GM12872 (cell line): ENCODE measurements around the gene SPTSSA.

ENCODE experiments used
- TF ChIP-seq, protein P1 (sequence below): IDR thresholded peaks from 3 replicates; pipeline ENCODE4 v1.5.1; 2011; ENCODE audit warnings: low read depth, mild to moderate bottlenecking, low read length, moderate library complexity; ENCODE audit not compliant: insufficient read depth

SPTSSA gene, protein sequence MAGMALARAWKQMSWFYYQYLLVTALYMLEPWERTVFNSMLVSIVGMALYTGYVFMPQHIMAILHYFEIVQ

DNA sequence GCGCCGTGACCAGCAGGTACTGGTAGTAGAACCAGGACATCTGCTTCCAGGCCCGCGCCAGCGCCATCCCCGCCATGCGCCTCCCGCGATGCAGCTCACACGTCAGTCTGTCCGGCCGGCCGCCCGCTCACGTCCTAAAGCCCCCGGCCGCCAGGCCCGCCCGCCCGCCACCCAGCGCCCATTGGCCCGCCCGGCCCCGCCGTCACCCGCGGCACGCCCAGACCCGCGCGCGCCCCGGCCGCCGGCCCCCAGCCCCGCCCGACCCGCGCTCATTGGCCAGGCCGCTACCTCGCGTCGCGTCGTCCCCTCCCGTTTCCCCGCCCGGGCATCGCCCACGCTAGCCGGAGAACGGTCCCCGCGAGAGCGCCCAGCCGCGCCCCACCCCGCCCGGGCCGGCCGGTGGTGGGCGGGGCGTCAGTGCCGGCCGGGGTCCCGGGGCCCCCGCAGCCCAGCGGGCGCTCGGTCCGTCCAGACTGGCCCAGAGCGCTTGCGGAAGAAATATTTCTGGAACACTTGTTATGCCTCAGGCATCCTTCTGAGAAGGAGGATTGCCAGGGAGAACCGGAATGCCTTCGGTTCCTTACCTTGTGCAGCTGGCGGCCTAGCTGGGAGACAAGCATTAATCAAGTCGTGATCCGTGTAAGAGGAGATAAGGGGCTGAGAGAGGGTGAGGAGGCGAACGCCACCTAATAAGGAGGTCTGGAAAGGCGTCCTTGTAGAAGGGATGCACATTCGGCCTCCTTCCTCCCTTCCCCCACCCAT lies at the start of gene SPTSSA:
TSS of gene SPTSSA (minus strand) at position 109 of the 762 bp plus-strand sequence. CDS start at position 76, 33 bp downstream.
- TF ChIP-seq, protein P1, sequence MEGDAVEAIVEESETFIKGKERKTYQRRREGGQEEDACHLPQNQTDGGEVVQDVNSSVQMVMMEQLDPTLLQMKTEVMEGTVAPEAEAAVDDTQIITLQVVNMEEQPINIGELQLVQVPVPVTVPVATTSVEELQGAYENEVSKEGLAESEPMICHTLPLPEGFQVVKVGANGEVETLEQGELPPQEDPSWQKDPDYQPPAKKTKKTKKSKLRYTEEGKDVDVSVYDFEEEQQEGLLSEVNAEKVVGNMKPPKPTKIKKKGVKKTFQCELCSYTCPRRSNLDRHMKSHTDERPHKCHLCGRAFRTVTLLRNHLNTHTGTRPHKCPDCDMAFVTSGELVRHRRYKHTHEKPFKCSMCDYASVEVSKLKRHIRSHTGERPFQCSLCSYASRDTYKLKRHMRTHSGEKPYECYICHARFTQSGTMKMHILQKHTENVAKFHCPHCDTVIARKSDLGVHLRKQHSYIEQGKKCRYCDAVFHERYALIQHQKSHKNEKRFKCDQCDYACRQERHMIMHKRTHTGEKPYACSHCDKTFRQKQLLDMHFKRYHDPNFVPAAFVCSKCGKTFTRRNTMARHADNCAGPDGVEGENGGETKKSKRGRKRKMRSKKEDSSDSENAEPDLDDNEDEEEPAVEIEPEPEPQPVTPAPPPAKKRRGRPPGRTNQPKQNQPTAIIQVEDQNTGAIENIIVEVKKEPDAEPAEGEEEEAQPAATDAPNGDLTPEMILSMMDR, result no peak

DNA sequence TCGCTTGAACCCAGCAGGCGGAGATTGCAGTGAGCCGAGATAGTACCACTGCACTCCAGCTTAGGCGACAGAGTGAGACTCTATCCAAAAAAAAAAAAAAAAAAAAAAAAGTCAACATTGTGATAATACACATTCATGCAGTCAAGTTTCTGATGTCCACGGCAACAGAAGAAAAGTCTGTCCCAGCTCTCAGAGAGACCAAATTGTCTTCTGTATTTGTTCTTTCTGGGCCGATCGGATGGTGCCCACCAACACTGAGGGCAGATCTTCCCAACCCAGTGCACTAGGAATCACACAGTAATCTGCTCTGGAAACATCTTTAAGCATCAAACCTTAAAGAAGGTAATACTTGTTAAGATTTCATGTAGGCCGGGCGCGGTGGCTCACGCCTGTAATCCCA lies 45.8 kb upstream of the SPTSSA start:
- TF ChIP-seq, protein P1, result no peak

- TF ChIP-seq, protein P1, result no peak
Observed at GRCh38 chr14:34507459-34507858, 45.4 kb upstream of the SPTSSA start.

DNA sequence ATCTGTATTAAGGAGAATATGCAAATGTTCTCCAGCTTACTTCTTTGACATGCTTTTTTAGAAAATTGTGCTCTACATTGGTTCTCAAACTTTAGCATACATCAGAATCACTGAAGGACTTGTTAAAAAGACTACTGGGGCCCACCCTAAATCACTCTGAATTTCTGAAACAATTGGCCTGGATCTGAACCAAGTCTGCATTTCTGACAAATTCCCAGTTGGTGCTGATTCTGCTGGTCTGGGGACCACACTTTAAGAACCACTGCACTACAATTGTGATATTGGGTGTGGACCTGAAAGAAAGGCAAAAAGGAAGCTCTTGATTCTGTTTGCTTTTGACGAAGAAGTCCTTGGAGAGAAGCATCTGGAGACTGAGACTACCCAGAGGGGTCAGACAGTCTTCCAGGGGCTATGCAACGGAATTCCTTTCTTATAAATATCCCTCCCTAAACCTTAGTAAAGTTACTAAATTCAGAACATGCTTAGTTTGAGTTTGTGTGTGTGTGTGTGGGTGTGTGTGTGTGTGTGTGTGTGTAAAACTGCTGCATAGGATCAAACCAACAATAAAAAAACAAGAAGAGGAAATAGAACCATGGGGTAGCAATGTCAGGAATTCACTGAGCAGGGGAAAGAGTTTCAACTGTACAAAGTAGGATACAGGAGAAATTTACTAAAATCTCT lies 40.6 kb upstream of the SPTSSA start:
- TF ChIP-seq, protein P1, result no peak

DNA sequence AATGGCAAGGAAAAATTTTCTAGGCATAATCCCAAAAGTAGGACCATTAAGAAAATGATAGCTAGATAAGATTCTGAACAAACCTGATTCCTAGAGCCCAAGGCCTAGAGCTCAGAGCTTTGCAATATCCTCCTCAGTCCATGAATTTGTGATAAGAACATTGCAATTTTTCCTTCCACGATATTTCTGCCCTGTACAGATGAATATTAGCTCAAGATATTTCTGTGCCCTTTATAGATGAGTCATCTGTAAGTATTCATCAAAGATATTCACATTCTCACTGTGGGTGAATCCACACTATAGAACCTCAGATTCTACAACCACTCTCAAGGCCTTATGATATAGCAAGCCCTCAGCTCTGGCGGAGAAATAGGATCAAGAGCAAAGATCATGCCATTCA lies 40.0 kb upstream of the SPTSSA start:
- TF ChIP-seq, protein P1, result no peak

DNA sequence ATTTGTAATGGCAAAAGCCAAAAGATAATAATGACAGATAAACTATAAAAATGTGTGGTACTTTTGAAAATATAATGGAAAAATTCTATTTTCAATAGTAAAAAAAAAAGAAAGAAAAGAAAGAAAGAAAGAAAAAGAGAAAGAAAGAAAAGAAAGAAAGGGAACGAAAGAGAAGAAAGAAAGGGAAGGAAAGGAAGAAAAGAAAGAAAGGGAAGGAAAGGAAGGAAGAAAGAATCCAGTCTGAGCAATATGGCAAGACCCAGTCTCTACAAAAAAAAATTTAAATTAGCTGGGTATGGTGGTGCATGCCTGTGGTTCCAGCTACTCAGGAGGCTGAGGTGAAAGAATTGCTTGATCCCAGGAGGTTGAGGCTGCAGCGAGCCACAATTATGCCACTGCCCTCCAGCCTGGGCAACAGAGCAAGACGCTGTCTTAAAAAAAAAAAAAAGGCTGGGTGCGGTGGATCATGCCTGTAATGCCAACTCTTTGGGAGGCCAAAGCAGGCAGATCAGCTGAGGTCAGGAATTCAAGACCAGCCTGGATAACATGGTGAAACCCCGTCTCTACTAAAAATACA lies 39.1 kb upstream of the SPTSSA start:
- TF ChIP-seq, protein P1, result no peak

DNA sequence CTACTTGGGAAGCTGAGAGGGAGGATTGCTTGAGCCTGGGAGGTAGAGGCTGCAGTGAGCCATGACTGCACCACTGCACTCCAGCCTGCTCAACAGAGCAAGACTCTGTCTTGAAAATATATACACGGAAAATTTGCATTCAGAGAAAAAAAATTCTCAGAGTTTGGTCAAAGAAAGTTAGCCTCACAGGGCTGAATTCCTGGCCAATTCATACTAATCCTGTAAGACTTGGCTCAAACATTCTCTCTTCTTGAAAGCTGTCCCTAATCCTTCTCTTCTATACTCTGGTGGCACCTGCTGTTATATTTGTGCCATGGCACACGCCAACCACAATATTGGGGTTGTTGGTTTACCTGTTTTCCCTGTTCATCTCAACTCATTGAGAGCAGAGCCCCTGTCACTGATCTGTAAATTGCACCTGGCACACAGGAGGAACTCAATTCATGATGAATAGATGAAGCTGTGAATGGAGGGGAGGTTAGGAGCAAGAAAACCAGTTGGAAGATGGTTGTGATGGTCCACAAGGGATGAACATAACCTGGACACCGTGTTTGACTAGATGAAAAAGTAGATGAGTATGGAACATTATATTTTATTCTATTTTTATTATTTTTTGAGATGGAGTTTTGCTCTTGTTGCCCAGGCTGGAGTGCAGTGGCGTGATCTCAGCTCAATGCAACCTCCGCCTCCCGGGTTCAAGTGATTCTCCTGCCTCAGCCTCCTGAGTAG lies 36.8 kb upstream of the SPTSSA start:
- TF ChIP-seq, protein P1, result peak; percentile 50; the same call in 2 of the 3 replicates
